H1 (cell line): Measurements from ENCODE around the gene ANKRD13C. TPM values are rescaled to one million over a fixed set of nuclear protein-coding genes. Genes with fewer than 3 reads are reported as not detected.

ENCODE experiments used
- CTCF ChIA-PET: fragments of 300-600 bp; sonication (Branson Sonifier 250); formaldehyde crosslinking; loops from one replicate; lab custom pipeline; 2021; ENCODE audit not compliant: partially characterized antibody; lab: Charles Lee
- POLR2A ChIA-PET: fragments of 300-600 bp; sonication (Branson Sonifier 250); formaldehyde crosslinking; loops from one replicate; lab custom pipeline; 2021; ENCODE audit warnings: inconsistent platforms; ENCODE audit not compliant: partially characterized antibody; lab: Charles Lee
- DNase-seq, 2 experiments: peaks; one replicate each; pipeline versions ENCODE4 v3.0.0 to v3.0.0-alpha.2; 2010 to 2022; ENCODE audit warnings: low spot score in 2 of 2, low read depth in 1 of 2, mixed read lengths in 1 of 2
- FAIRE-seq: peaks from 2 replicates; lab custom pipeline; 2011; peaks lifted over from hg19 to GRCh38; lab: Jason Lieb, UNC
- H2AFZ ChIP-seq: 2 replicates; pipeline ENCODE4 v1.8.1; 2012; ENCODE audit warnings: low read length, inconsistent platforms
- H2AK5ac ChIP-seq: 2 replicates; pipeline ENCODE4 v1.6.1; 2013; ENCODE audit warnings: low read depth, low read length
- H2BK120ac ChIP-seq: replicated peaks from 2 replicates; pipeline ENCODE3; 2013; ENCODE audit warnings: low read depth, low read length, inconsistent platforms
- H2BK12ac ChIP-seq: 2 replicates; pipeline ENCODE4 v1.6.1; 2013; ENCODE audit warnings: low read depth, low read length
- H2BK15ac ChIP-seq: 2 replicates; pipeline ENCODE4 v1.6.1; 2013; ENCODE audit warnings: low read length
- H2BK20ac ChIP-seq: 2 replicates; pipeline ENCODE4 v1.6.1; 2013; ENCODE audit warnings: low read length
- H2BK5ac ChIP-seq: 2 replicates; pipeline ENCODE4 v1.6.1; 2013; ENCODE audit warnings: low read depth, low read length
- H3K14ac ChIP-seq: 2 replicates; pipeline ENCODE4 v1.6.1; 2013; ENCODE audit warnings: inconsistent platforms; ENCODE audit not compliant: insufficient read length
- H3K18ac ChIP-seq: 2 replicates; pipeline ENCODE4 v1.6.1; 2013; ENCODE audit warnings: low read length; ENCODE audit errors: extremely low read depth
- H3K23ac ChIP-seq: 2 replicates; pipeline ENCODE4 v1.6.1; 2013; ENCODE audit warnings: inconsistent platforms; ENCODE audit not compliant: insufficient read length
- H3K23me2 ChIP-seq: 2 replicates; pipeline ENCODE4 v1.6.1; 2013; ENCODE audit warnings: low read depth, low read length
- H3K27ac ChIP-seq: 2 replicates; pipeline ENCODE4 v1.6.1; 2011; ENCODE audit warnings: low read depth, low read length, inconsistent platforms
- H3K27me3 ChIP-seq, 4 experiments: replicated peaks in 1 of 4; 1 replicate in 1 of 4; 2 replicates in 3 of 4; pipeline versions ENCODE4 v1.6.1 to v1.8.1; 2011 to 2013; ENCODE audit warnings: low read length in 3 of 4, mild to moderate bottlenecking in 3 of 4, inconsistent platforms in 2 of 4, mixed read lengths in 2 of 4, moderate library complexity in 1 of 4; ENCODE audit not compliant: control insufficient read depth in 3 of 4, insufficient read depth in 3 of 4; ENCODE audit errors: extremely low read depth in 1 of 4
- H3K36me3 ChIP-seq, 4 experiments: 2 replicates each; pipeline versions ENCODE4 v1.6.1 to v1.8.1; 2011 to 2013; ENCODE audit warnings: mild to moderate bottlenecking in 4 of 4, low read length in 3 of 4, moderate library complexity in 2 of 4, control low read depth in 1 of 4, inconsistent platforms in 1 of 4; ENCODE audit not compliant: insufficient read depth in 4 of 4, control insufficient read depth in 2 of 4
- H3K4ac ChIP-seq: replicated peaks from 2 replicates; pipeline ENCODE3; 2013; ENCODE audit warnings: low read length, low read depth, mixed read lengths, inconsistent platforms; ENCODE audit not compliant: insufficient read length
- H3K4me1 ChIP-seq, 4 experiments: replicated peaks in 1 of 4; 1 replicate in 1 of 4; 2 replicates in 3 of 4; pipeline versions ENCODE4 v1.6.1 to v1.8.1; 2011 to 2013; ENCODE audit warnings: low read length in 3 of 4, inconsistent platforms in 2 of 4, mixed read lengths in 1 of 4; ENCODE audit not compliant: insufficient read depth in 4 of 4, control insufficient read depth in 3 of 4
- H3K4me2 ChIP-seq, 2 experiments: 2 replicates each; pipeline versions ENCODE4 v1.6.1 to v1.8.1; 2011 to 2013; ENCODE audit warnings: low read depth in 2 of 2, low read length in 2 of 2, control low read depth in 1 of 2, inconsistent platforms in 1 of 2, mild to moderate bottlenecking in 1 of 2; ENCODE audit not compliant: insufficient read depth in 1 of 2
- H3K4me3 ChIP-seq, 4 experiments: fragments of 200-600, 300-600 bp in 1 of 4; sonication (generic), shearing (Covaris generic), sonication (Bioruptor Twin) in 1 of 4; 2 replicates each; pipeline versions ENCODE4 v1.5.1 to v1.8.1; 2011 to 2016; ENCODE audit warnings: low read length in 4 of 4, low read depth in 3 of 4, control low read depth in 2 of 4, inconsistent platforms in 2 of 4, mild to moderate bottlenecking in 2 of 4, mixed read lengths in 1 of 4, moderate library complexity in 1 of 4; ENCODE audit not compliant: insufficient read depth in 2 of 4; ENCODE audit errors: extremely low read depth in 1 of 4
- H3K56ac ChIP-seq: replicated peaks from 2 replicates; pipeline ENCODE3; 2013; ENCODE audit warnings: low read depth, mild to moderate bottlenecking, mixed read lengths, low read length, inconsistent platforms; ENCODE audit not compliant: insufficient read length
- H3K79me1 ChIP-seq: 2 replicates; pipeline ENCODE4 v1.6.1; 2013; ENCODE audit warnings: low read depth, low read length, control low read depth
- H3K79me2 ChIP-seq, 2 experiments: 2 replicates each; pipeline versions ENCODE4 v1.6.1 to v1.8.1; 2012 to 2013; ENCODE audit warnings: low read length in 2 of 2, mild to moderate bottlenecking in 2 of 2, inconsistent platforms in 1 of 2; ENCODE audit not compliant: insufficient read depth in 2 of 2, control insufficient read depth in 1 of 2
- H3K9ac ChIP-seq, 4 experiments: replicated peaks in 1 of 4; 1 replicate in 1 of 4; 2 replicates in 3 of 4; pipeline versions ENCODE4 v1.6.1 to v1.8.1; 2011 to 2013; ENCODE audit warnings: low read depth in 3 of 4, low read length in 3 of 4, control low read depth in 2 of 4, mild to moderate bottlenecking in 2 of 4, moderate library complexity in 2 of 4, inconsistent platforms in 1 of 4; ENCODE audit errors: extremely low read depth in 1 of 4
- H3K9me3 ChIP-seq, 2 experiments: 2 replicates each; pipeline versions ENCODE4 v1.6.1 to v1.8.1; 2012 to 2013; ENCODE audit warnings: mild to moderate bottlenecking in 2 of 2, moderate library complexity in 2 of 2, control low read depth in 1 of 2, inconsistent platforms in 1 of 2, low read depth in 1 of 2, low read length in 1 of 2, mixed read lengths in 1 of 2; ENCODE audit not compliant: insufficient read depth in 2 of 2
- H4K20me1 ChIP-seq, 2 experiments: replicated peaks in 1 of 2; 2 replicates each; pipeline versions ENCODE3 to v1.8.1; 2011 to 2013; ENCODE audit warnings: inconsistent platforms in 2 of 2, low read length in 2 of 2, mild to moderate bottlenecking in 1 of 2; ENCODE audit not compliant: insufficient read depth in 2 of 2, control insufficient read depth in 1 of 2
- H4K5ac ChIP-seq: 2 replicates; pipeline ENCODE4 v1.6.1; 2013; ENCODE audit warnings: low read length, low read depth, mixed read lengths, inconsistent platforms; ENCODE audit not compliant: insufficient read length
- H4K8ac ChIP-seq: 2 replicates; pipeline ENCODE4 v1.8.0; 2013; ENCODE audit warnings: mild to moderate bottlenecking, moderate library complexity, low read length, inconsistent platforms; ENCODE audit not compliant: insufficient read depth; ENCODE audit errors: extremely low read depth
- H4K91ac ChIP-seq: replicated peaks from 2 replicates; pipeline ENCODE3; 2013; ENCODE audit warnings: low read length, mixed read lengths, inconsistent platforms; ENCODE audit not compliant: insufficient read length
- ATF2 ChIP-seq: IDR thresholded peaks from 2 replicates; pipeline ENCODE4 v1.6.1; 2012; ENCODE audit warnings: low read length, inconsistent platforms
- BRCA1 ChIP-seq: IDR thresholded peaks from 2 replicates; pipeline ENCODE4 v1.6.1; 2012; ENCODE audit warnings: low read depth, low read length, improper control_type of control experiment
- CBX5 ChIP-seq: fragments of 300-800, 300-1000 bp; sonication (generic); IDR thresholded peaks from 2 replicates; pipeline ENCODE4 v1.7.1; 2016; ENCODE audit warnings: antibody characterized with exemption, low read length, low read depth
- NANOG ChIP-seq: IDR thresholded peaks from 2 replicates; pipeline ENCODE4 v1.6.1; 2011; ENCODE audit warnings: low read length, low read depth, mild to moderate bottlenecking, inconsistent platforms; ENCODE audit not compliant: insufficient read depth, poor library complexity, severe bottlenecking
- POLR2AphosphoS5 ChIP-seq: IDR thresholded peaks from 2 replicates; pipeline ENCODE4 v1.6.1; 2011; ENCODE audit warnings: low read depth, low read length
- RBBP5 ChIP-seq: IDR thresholded peaks from 2 replicates; pipeline ENCODE4 v1.7.1; 2012; ENCODE audit warnings: low read depth, mild to moderate bottlenecking, inconsistent platforms, low read length, moderate library complexity, borderline replicate concordance
- SIN3A ChIP-seq, 2 experiments: IDR thresholded peaks in 1 of 2; conservative IDR thresholded peaks in 1 of 2; 2 replicates each; pipeline ENCODE4 v1.6.1; 2011 to 2012; ENCODE audit warnings: low read length in 2 of 2, improper control_type of control experiment in 1 of 2, low read depth in 1 of 2, mild to moderate bottlenecking in 1 of 2
- SIX5 ChIP-seq: IDR thresholded peaks from 2 replicates; pipeline ENCODE4 v1.6.1; 2011; ENCODE audit warnings: mild to moderate bottlenecking, low read depth, low read length
- SP2 ChIP-seq: IDR thresholded peaks from 2 replicates; pipeline ENCODE4 v1.6.1; 2012; ENCODE audit warnings: mild to moderate bottlenecking, low read length, inconsistent platforms
- TAF7 ChIP-seq: optimal IDR thresholded peaks from 2 replicates; pipeline ENCODE3; 2011; ENCODE audit warnings: low read depth, mild to moderate bottlenecking, inconsistent platforms, low read length, moderate library complexity, borderline replicate concordance
- YY1 ChIP-seq: IDR thresholded peaks from 2 replicates; pipeline ENCODE4 v1.6.1; 2011; ENCODE audit warnings: low read depth, mild to moderate bottlenecking, low read length
- ZNF274 ChIP-seq: IDR thresholded peaks from 2 replicates; pipeline ENCODE4 v1.7.0; 2012; ENCODE audit warnings: low read length, borderline replicate concordance; ENCODE audit errors: extremely low read depth
- WGBS, 2 experiments: shearing (Covaris generic) in 1 of 2; methylation state at CpG; one replicate each; pipeline versions ENCODE4 v1.1.6 to v1.1.7; 2013 to 2015; ENCODE audit warnings: low lambda C conversion rate in 2 of 2, mixed read lengths in 2 of 2, inconsistent platforms in 1 of 2, low coverage in 1 of 2, missing lambda C conversion rate in 1 of 2; ENCODE audit not compliant: insufficient replicate concordance in 2 of 2, insufficient coverage in 1 of 2, insufficient read length in 1 of 2; ENCODE audit errors: extremely low coverage in 1 of 2, missing lambda C conversion rate in 1 of 2; 5-methylcytosine and 5-hydroxymethylcytosine counted together
- polyA plus RNA-seq, 7 experiments: library from polyadenylated mRNA; depleted of rRNA in 3 of 7; stranded (reverse) in 5 of 7; unstranded in 2 of 7; fragments of >200 nt in 5 of 7; fragments of 200-250 nt in 2 of 7; gene quantifications; 1 replicate in 5 of 7; 2 replicates in 1 of 7; 4 replicates in 1 of 7; pipeline versions ENCODE4 v1.2.1 to v1.2.3, GENCODE V29; 2011 to 2013; ENCODE audit warnings: missing spikeins in 2 of 7, mixed read lengths in 2 of 7
- total RNA-seq: library from RNA; stranded (reverse); fragmentation: NEBNext Ultra II Directional; extraction: Animal tissue kit (Norgen Biotek cat#: 25700); gene quantifications from 2 replicates; pipeline ENCODE4 v1.2.1, GENCODE V29; 2021

ANKRD13C gene
- total and polyA plus RNA-seq, 2 of the 8 experiments (the other 6 are each of a cell fraction or from before 2014, with no cell fraction given), result 4.8 to 21.7 TPM

- 100% methylated on average over 5 of the region's 5 CpGs; no CpG with 5 or more reads in 1 of the 2 experiments for WGBS, 2 experiments
- POLR2A ChIA-PET, result no interaction called here
- no peak overlapping the region for H4K5ac ChIP-seq
- TF ChIP-seq SIX5, result no peak
- no peak for TF ChIP-seq CBX5
- no peak for TF ChIP-seq POLR2AphosphoS5
- no peak for TF ChIP-seq SP2
- no peak for TF ChIP-seq RBBP5
- no peak for TF ChIP-seq BRCA1
- TF ChIP-seq ATF2, result no peak
- no peak for TF ChIP-seq ZNF274
- no peak for TF ChIP-seq TAF7
- no peak for TF ChIP-seq NANOG
- no peak for TF ChIP-seq SIN3A (conservative IDR thresholded peaks at IDR 0.05 in 1 of 2, IDR thresholded peaks at IDR 0.05 in 1 of 2; ENCODE audit: low read depth in 1 of 2, low read length in 2 of 2)
- TF ChIP-seq YY1, result no peak
- H3K56ac ChIP-seq, result no peak overlapping the region
- no peaks in the 10 kb centered on the region for H3K79me2 ChIP-seq
- CTCF ChIA-PET, result no interaction called here
- no peak overlapping the region for H2BK5ac ChIP-seq
- no peaks in the 10 kb centered on the region for H3K27me3 ChIP-seq
- H3K4me1 ChIP-seq, result no peaks in the 10 kb centered on the region
- FAIRE-seq (no peak), DNase-seq (no peak)
- no peak overlapping the region for H2AFZ ChIP-seq
- H3K18ac ChIP-seq, result no peak overlapping the region
- H3K23ac ChIP-seq, result no peak overlapping the region
- no peak overlapping the region for H2BK15ac ChIP-seq
- no peaks in the 10 kb centered on the region for H3K79me1 ChIP-seq
- no peaks in the 10 kb centered on the region for H3K9me3 ChIP-seq
- no peak overlapping the region for H2AK5ac ChIP-seq
- H2BK12ac ChIP-seq, result no peak overlapping the region
- H4K20me1 ChIP-seq, result no peaks in the 10 kb centered on the region
- H4K91ac ChIP-seq, result no peak overlapping the region
- H4K8ac ChIP-seq, result no peak overlapping the region
- H3K4me2 ChIP-seq, result no peak overlapping the region
- no peak overlapping the region for H3K4ac ChIP-seq
- no peak overlapping the region for H3K27ac ChIP-seq
- H3K4me3 ChIP-seq, result no peak overlapping the region
- H3K9ac ChIP-seq, result no peak overlapping the region
- H2BK20ac ChIP-seq, result no peak overlapping the region
- peaks cover 0 to 10% (median 2%) of the 10 kb centered on the region in 4 experiments; a peak in 4 of 8 replicates for H3K36me3 ChIP-seq
- H3K23me2 ChIP-seq, result no peaks in the 10 kb centered on the region
- H2BK120ac ChIP-seq, result no peak overlapping the region
- no peak overlapping the region for H3K14ac ChIP-seq
Observed at GRCh38 chr1:70286453-70286852, 68.1 kb downstream of the ANKRD13C start.
